ENCODE measurements around the gene APOBEC3F. TPM values are rescaled to one million over a fixed set of nuclear protein-coding genes. Genes with fewer than 3 reads are reported as not detected.
"Not testable (repeated sequence)": the region's sequence is repeated elsewhere in the genome, so short reads cannot be mapped to it uniquely, and the experiment has no call there.

Gene APOBEC3F
- total RNA-seq, 1 experiment from 2014 or later: 28.3 TPM

GRCh38 chr22:39066442-39067276 is 26.0 kb downstream of the APOBEC3F start:
- BruUV-seq (replicated peaks); H3K79me2 ChIP-seq (ENCODE audit: low read depth); H4K20me1 ChIP-seq (ENCODE audit: insufficient read depth); POLR2A ChIA-PET (ENCODE audit: unreplicated experiment); H3K27me3 ChIP-seq (ENCODE audit: insufficient read depth, low read depth); H3K9me2 ChIP-seq (ENCODE audit: insufficient read depth); H3K36me3 ChIP-seq (ENCODE audit: low read depth); H2AFZ ChIP-seq; H3K9me3 ChIP-seq (ENCODE audit: insufficient read depth, low read depth): not testable (repeated sequence)
- peak overlapping the region; percentile 29; the same call in 1 of the 2 replicates for H3K4me3 ChIP-seq
- CTCF ChIA-PET: interaction anchor here (0.7 kb wide), 1 partner anchor 48 kb away, joined by 6 read pairs; no protein-coding TSS in a partner anchor
- peak overlapping the region; percentile 99 for H3K27ac ChIP-seq
- TF ChIP-seq CTCF (conservative IDR thresholded peaks at IDR 0.05): 0 out of 2 replicates have a peak, but pooled peaks have one; percentile 18
- peak overlapping the region; percentile 89 for H3K4me2 ChIP-seq
- peaks cover 70% of the 10 kb centered on the region for H3F3A ChIP-seq (ENCODE audit: insufficient read depth, low read depth)
- peak in 1 of 2 experiments; percentile 93 for DNase-seq
- intact Hi-C loops (cut with micrococcal nuclease; ENCODE audit: unreplicated experiment): loop anchor here (2.0 to 5.0 kb wide), 3 partner anchors 14 to 46 kb away; no protein-coding TSS in a partner anchor
- H3K4me1 ChIP-seq (replicated peaks; ENCODE audit: insufficient read depth): peaks cover 88% of the 10 kb centered on the region

- POLR2A ChIA-PET (ENCODE audit: unreplicated experiment): interaction anchor here (0.6 to 0.7 kb wide), 7 partner anchors 15 to 331 kb away, joined by 4 to 40 read pairs (median 6); partner anchors contain the start of gene TAB1
- no TSS peak for BruUV-seq (replicated peaks)
- Histone ChIP-seq H3F3A (ENCODE audit: insufficient read depth, low read depth) (peaks cover 70% of the 10 kb centered on the region), H3K27ac (peak overlapping the region; percentile 99), H4K20me1 (ENCODE audit: insufficient read depth) (no peaks in the 10 kb centered on the region), H3K27me3 (ENCODE audit: insufficient read depth, low read depth) (no peaks in the 10 kb centered on the region), H3K36me3 (ENCODE audit: low read depth) (no peaks in the 10 kb centered on the region), H2AFZ (no peak overlapping the region), H3K4me1 (replicated peaks; ENCODE audit: insufficient read depth) (peaks cover 84% of the 10 kb centered on the region), H3K79me2 (ENCODE audit: low read depth) (0 out of 2 replicates have a peak, but pooled peaks cover 5% of the 10 kb centered on the region), H3K9me3 (ENCODE audit: insufficient read depth, low read depth) (no peaks in the 10 kb centered on the region), H3K4me3 (peak overlapping the region; percentile 29; the same call in 1 of the 2 replicates), H3K9me2 (ENCODE audit: insufficient read depth) (no peaks in the 10 kb centered on the region), H3K4me2 (peak overlapping the region; percentile 89)
- intact Hi-C loops (cut with micrococcal nuclease; ENCODE audit: unreplicated experiment): loop anchor here (5.0 kb wide), 1 partner anchor 44 kb away; no protein-coding TSS in a partner anchor
- CTCF ChIA-PET: interaction anchor here (1.5 kb wide), 1 partner anchor 299 kb away, joined by 3 read pairs; no protein-coding TSS in a partner anchor
- DNase-seq: peak; percentile 55 to 97
- TF ChIP-seq EZH2 (IDR thresholded peaks at IDR 0.05; ENCODE audit: low read depth) (no peak), CTCF (conservative IDR thresholded peaks at IDR 0.05) (peak; percentile 65)
Measured at GRCh38 chr22:39068033-39068785, 27.5 kb downstream of the APOBEC3F start.

- Histone ChIP-seq H3K79me2 (ENCODE audit: low read depth) (0 out of 2 replicates have a peak, but pooled peaks cover 5% of the 10 kb centered on the region), H2AFZ (no peak overlapping the region), H3K36me3 (ENCODE audit: low read depth) (no peaks in the 10 kb centered on the region), H3K4me2 (peak overlapping the region; percentile 89), H4K20me1 (ENCODE audit: insufficient read depth) (no peaks in the 10 kb centered on the region), H3F3A (ENCODE audit: insufficient read depth, low read depth) (peaks cover 56% of the 10 kb centered on the region), H3K4me3 (no peak overlapping the region), H3K4me1 (replicated peaks; ENCODE audit: insufficient read depth) (peaks cover 69% of the 10 kb centered on the region), H3K27me3 (ENCODE audit: insufficient read depth, low read depth) (no peaks in the 10 kb centered on the region), H3K27ac (peak overlapping the region; percentile 99), H3K9me2 (ENCODE audit: insufficient read depth) (no peaks in the 10 kb centered on the region), H3K9me3 (ENCODE audit: insufficient read depth, low read depth) (no peaks in the 10 kb centered on the region)
- TF ChIP-seq CTCF (conservative IDR thresholded peaks at IDR 0.05): no peak
- no peak for TF ChIP-seq EZH2 (IDR thresholded peaks at IDR 0.05; ENCODE audit: low read depth)
- ChIA-PET POLR2A (ENCODE audit: unreplicated experiment) (no interaction called here), CTCF (no interaction called here)
- no peak for DNase-seq
- BruUV-seq (replicated peaks): no TSS peak
- intact Hi-C loops (cut with micrococcal nuclease; ENCODE audit: unreplicated experiment): no loop called here
Measured at GRCh38 chr22:39070186-39070585, 29.5 kb downstream of the APOBEC3F start.

GRCh38 chr22:39072581-39072981 is 31.9 kb downstream of the APOBEC3F start:
- H3K4me1 ChIP-seq (replicated peaks; ENCODE audit: insufficient read depth): peaks cover 46% of the 10 kb centered on the region
- H3K36me3 ChIP-seq (ENCODE audit: low read depth); BruUV-seq (replicated peaks); H3K9me2 ChIP-seq (ENCODE audit: insufficient read depth); H3K27ac ChIP-seq; H3K4me2 ChIP-seq; H4K20me1 ChIP-seq (ENCODE audit: insufficient read depth); H3K9me3 ChIP-seq (ENCODE audit: insufficient read depth, low read depth); intact Hi-C loops (cut with micrococcal nuclease; ENCODE audit: unreplicated experiment); H3K79me2 ChIP-seq (ENCODE audit: low read depth); H2AFZ ChIP-seq; H3K27me3 ChIP-seq (ENCODE audit: insufficient read depth, low read depth); H3K4me3 ChIP-seq; DNase-seq; POLR2A ChIA-PET (ENCODE audit: unreplicated experiment): not testable (repeated sequence)
- peaks cover 32% of the 10 kb centered on the region for H3F3A ChIP-seq (ENCODE audit: insufficient read depth, low read depth)
- CTCF ChIA-PET: interaction anchor here (0.7 kb wide), 1 partner anchor 355 kb away, joined by 13 read pairs; no protein-coding TSS in a partner anchor

Measured in PC-9 (cell line).